GM21723 (cell line): ENCODE results near the gene CLDN5.

Experiments used
- ATAC-seq: cut with Tn5 transposase; IDR thresholded peaks from one replicate; pipeline ENCODE4 v1.9.1; 2021; ENCODE audit warnings: mild to moderate bottlenecking, moderate library complexity; ENCODE audit not compliant: unreplicated experiment

The CLDN5 gene, protein sequence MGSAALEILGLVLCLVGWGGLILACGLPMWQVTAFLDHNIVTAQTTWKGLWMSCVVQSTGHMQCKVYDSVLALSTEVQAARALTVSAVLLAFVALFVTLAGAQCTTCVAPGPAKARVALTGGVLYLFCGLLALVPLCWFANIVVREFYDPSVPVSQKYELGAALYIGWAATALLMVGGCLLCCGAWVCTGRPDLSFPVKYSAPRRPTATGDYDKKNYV

DNA sequence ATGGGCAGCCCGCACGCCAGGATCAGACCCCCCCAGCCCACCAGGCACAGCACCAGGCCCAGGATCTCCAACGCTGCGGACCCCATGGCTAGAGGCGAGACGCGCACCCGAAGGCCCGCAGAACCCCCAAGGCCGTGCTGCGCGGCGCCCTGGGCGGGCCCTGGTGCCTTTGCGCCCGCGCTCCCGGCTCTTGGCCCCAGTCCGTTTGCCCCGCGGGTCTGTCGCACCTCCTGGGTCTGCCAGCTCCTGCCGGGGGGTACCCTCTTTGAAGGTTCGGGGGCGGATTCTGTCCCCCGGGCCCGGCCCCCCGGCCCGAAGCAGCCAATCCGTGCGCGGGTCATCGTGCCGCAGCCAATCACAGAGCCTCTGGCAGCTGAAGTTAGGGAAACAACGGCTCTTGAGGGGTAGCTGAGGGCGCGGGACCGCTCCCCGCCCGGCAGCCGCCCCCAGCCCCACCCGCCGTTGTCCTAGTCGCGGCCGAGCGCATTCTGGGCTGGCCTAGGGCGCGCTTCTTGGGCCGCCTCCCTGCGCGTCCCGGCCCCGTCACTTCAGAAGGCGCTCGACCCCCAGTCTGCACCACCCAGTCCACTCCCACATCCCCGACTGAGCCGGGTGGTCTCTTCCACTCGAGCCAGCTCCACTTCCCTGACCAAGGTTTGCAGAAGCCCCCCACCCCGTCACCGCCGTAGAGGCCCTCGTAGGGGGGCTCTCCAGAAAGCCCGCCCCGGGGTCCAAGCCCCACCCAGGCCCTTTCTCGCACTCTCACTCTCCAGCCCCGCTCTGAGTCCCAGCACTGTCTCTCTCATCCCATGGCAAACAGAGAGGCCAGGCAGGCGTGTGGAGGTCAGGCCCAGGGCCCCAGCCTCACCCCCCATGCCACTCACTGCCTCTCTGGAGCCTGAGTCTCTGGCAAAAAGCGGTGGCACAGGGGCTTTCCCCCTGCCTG, at the start of gene CLDN5:
Gene CLDN5, minus strand, starts transcription at position 241 of the 946 bp plus-strand sequence. Its CDS starts 155 bp downstream, at position 86.
- no peak for ATAC-seq

DNA sequence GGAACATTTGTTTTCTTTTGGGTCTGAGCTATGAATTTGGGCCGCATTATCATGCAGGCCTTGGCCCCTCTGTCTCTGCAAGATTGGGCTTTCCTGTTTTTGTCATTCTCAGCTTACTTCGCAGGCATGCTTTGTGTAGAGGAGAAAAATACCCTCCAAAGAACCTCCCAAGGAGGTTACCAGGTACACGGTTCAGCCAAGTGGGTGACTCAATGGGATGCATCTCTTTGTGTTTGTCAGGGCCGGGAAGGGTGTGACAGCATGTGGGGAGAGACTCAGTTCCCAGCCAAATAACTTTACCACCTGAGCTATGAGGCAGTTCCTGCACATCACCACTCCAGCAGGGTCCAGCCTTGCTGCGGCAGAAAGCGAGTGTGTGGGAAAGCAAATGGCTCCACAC, 47.8 kb upstream of the CLDN5 start:
- ATAC-seq, result no peak

DNA sequence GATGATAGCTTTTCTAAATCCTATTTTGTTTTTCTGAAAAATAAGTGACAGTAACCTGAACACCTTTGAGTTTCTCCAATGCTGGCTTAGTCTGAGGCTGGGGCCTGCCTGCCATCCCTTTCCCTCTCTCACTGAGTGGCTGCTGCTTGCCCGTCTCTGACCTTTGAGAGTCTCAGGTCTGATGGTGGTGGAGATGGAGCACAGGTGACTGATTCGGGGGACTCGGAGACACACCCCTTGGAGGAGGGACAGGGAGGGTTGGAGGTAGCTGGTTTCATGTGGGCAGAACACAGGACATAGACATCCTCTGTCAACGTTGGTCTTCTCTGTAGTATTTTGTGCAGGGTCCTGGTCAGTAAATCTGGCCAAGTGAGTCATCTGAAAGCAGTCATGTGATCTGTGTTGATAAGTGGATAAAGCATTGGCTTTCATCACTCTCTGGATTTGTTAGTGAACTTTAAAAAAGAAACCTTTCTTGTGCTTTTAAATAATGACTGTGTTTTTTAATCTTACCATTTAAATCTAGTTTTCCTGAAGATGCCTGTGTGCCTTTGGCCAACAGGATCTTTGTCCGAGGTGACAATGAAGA, 47.1 kb upstream of the CLDN5 start:
- no peak for ATAC-seq

DNA sequence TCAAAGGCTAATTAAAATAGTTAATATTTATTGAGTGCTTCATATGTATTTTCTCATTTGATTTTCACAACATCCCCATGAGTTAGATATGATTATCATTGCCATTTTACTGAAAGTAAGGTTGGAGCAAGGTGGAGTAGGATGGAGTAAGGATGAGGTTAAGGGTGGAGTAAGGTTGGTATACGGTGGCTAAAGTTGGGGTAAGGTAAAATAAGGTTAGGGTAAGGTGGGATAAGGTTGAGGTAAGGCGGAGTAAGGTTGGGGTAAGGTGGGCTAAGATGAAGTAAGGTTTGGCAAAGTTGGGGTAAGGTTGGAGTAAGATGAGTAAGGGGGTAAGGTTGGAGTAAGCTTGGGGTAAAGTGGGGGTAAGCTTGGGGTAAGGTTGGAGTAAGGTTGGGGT, 45.8 kb upstream of the CLDN5 start:
- ATAC-seq, result no peak

DNA sequence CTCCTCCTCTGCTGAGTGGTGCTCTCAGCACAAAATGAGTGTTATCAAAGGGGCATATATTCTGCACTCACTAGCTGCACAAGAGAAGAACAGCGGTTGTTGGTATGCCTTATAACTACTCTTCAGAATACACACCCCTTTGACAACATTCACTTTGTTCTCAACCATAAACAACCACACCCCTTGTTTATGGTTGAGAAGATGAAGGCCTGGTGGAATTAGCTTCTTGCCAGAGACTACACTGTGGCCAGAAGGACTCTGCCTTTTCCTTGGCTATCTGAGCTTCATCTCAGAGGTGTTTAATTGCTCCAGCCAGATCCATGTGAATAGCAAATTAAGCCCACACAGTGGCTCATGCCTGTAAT, 45.0 kb upstream of the CLDN5 start:
- ATAC-seq, result no peak

DNA sequence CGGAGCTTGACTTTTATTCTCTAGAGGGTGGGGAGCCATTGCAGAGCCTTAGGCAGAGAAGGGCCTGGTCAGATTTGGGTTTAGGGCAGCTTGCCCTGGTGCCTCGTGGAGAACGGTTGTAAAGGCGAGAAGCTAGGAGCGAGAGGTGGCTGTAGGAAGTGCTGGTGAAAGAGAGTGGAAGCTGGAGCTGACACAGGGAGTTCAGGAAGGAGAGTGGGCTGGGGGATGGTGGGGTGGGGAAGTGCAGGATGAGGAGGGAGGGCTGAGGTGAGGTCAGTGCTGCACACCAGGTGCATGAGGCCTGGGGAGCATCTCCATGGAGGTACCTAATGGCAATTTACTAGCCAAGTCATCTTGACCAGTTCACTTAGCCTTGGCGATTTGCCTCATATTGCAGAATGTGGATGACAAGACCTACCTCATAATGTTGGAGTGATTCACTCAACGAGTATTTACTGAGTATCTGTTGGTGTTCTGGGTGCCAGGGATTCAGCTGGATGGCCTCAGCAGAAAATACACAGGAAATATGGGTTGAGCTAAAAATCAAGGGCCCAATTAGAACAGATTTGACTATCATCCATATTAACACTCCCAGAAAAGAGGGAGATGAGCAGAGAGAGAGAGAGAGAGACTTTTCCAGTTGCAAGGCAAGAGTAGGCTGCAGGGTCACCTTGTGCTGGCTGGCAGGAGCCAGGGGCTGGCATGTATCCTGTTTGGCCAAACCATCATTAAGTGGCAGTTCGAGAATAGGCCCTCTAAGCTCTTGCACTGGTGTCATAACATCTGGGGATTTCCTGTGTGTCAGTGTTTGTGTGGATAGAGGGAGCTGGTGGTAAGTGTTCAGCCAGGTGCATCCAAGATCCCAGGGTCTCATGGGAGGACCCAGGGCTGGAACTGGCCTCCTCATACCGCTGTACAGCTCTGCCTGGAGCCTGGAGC, 44.4 kb upstream of the CLDN5 start:
- ATAC-seq, result no peak

DNA sequence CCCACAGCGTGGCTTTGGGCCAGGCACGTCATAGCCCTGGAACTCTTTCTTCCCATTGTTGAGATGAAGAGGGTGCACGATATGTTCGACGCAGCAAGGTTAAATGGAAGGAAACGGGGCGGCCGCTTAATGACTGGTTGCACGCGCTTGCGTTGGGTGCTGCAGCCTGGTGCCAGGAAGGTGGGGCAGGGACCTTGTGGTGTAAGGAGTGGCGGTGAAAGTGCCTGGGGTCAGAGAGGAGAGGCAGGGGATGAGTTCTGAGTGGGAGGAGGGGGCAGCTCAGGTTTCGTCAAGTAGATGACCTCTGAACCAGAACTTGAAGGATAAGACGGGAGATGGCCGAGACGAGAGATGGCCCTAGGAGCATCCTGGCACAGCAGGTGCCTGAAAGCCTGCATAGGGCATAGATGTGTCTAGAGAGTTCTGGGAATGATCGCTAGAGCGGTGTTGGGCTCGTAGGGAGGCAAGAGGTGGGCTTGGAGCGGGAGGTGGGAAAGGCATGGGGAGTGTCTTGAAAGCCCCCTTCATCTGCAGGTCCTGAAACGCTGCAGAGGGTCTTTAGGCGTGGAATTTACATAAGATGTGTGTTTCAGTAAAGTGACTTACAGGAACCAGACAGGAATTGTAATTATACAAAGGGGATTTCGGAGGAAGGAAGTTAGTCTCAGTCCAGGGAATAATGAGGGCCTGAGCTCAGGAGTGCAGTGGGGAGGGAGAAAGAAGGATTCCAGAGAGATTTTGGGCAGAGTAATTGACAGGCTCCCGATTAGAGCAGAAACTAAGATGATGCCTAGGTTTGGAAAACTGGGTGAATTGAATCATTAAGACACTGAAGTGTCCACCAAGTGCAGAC, 43.2 kb upstream of the CLDN5 start:
- ATAC-seq, result no peak

DNA sequence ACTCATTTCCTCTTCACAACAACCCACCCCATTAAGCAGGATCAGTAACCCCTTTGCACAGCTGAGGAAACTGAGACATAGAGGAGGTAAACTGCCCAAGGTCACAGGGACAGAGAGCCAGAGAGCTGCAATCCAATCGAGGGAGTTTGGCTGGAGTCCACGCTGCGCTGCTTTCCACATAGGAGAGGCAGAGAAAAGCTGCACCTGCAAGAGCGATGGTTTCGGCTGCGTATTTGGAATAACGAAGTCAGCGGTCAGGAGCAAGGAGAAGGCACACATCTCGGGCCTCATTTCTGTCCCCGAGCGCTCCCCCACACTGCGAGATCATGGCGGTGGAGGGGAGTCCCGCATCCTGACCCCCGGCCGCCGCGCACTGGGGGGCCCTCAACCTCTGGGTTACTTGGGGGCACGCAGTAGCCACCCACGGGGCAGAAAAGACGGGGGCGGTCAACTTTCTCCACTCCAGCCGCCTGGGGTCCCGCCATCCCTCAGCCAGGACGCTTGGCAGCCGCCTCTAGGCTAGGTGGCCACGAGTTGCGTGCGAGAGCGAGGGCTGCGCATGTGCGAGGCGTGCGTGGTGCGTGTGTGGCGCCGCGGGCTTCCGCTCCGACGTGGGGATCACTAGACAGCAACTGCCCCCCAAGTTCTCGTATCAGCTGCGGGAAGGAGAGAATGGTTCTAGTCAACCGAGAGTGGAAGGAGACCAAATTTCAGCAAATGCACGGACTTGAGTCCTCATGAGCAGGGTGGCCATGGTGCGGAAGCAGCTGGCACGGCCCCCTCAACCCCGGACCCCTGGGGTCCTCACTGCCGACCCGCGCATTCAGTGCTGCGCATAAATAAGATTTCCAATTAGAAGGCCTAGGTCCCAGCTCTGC, 42.3 kb upstream of the CLDN5 start:
- no peak for ATAC-seq

DNA sequence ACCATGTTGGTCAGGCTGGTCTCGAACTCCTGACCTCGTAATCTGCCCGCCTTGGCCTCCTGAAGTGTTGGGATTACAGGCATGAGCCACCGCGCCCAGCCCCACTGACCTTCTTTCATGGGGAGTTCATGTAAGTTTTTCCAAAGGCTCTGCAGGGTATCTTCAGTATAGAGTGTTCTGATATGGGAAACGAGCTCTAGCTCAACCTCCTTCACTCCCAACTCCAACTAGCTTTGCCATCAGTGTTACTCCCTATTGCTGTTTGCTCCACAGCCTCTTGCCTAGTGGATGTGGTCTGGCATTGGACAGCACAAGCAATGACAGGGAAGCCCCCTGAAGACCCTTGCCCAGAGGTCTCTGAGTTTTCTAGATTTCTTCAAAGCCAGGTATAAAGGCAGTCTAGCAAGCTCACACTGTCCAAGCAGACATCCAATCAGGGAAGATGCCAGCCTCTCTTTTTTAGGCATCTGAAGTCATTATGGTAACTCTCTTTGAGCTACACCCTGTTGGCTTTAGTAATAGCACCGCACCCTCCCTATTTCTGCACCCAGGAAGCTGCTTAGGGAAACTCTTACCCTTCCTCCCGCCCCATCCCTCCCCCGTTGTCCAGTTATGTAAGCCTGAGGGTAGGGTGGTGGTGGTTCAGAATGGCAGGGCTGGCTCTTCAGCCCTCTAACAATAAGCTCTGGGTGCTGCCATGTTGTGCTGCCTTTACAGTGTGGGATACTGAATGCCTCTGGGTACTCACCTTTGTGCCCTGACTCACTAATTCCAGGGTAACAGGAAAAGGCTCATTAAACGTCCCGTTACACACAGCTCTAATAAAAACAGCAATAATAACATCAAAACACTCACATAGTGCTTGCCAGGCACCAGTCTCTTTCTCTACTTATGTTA, 41.4 kb upstream of the CLDN5 start:
- ATAC-seq, result no peak

DNA sequence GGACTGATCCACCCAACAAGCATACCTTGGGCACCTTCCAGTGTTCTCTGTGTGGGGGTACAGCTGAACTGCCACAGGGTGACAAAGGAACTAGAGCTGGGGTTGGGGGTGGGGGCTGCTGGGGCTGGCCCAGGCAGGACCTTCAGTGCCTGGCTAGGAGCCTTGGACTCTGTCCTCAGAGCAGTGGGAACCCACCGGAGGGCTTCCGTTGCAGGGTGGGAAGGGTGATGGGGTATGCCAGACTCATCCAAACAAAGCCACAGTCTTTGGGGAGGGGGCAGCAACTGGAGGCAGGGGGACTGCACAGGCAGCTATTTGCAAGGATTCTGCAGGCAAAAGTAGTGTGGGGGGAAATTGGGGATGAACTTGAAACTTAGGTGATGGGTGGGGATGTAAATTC, 35.7 kb upstream of the CLDN5 start:
- no peak for ATAC-seq

DNA sequence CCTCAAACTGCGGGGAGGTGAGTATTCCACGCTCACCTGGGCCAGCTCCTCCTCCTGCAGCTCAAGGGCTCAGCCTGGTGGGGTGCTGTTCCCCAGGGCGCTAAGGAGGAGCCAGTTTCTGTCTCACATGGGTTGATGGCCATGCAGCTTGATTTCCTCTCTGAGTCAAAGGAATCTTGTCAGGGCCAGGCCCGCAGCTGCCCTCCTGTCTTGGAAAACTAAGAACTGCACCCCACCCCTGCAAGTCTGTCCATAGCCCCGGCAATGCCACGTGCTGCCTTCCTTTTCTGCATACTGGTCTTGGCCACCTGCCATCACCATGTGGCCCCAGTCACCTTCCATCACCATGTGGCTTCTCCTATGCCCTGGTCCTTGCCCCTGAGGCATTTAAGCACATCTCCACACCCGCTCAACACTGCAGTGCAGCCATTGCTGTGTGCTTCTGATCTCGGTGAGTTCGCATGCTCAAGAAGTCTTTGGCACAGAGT, 35.2 kb upstream of the CLDN5 start:
- ATAC-seq, result no peak

DNA sequence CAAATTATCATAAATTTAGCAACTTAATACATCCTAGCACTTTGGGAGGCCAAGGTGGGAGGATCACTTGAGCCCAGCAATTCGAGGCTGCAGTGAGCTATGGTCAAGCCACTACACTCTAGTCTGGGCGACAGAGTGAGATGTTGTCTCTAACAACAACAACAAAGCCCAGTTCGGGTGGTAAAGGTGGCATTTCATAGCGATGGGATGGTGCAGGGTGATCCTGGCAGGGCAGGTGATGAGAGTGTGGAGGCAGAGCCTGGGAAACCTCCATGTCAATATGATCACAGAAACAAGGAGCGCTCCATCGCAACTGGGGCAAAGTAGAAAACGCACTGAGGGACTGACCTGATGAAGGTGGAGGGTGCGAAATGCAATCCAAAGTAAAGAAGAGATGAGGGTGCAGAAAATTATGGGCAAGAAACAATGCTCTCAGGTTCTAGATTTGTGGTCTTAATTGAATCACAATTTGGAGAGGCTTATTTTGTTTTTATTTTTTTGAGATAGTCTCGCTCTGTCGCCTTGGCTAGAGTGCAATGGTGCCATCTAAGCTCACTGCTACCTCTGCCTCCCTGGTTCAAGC, 32.8 kb upstream of the CLDN5 start:
- no peak for ATAC-seq

DNA sequence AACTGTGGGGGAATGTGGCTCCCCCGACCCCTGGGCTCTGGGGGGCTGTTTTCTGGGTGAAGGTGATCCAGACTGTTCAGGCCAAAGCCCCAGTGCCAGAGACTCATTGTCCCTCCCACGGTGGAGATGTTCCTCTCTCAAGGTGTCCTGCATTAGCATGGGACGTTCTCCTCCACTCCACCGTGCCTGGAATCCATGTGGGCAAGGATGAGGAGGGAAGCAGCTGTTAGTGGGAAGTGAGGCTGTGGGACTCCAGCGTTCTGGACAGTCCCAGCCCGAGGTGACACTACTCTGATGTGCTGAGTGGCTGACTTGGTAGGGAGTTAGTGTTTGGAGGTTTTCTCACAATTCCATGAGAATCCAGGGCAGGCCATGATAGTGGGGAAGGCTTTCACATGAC, 31.4 kb upstream of the CLDN5 start:
- no peak for ATAC-seq

DNA sequence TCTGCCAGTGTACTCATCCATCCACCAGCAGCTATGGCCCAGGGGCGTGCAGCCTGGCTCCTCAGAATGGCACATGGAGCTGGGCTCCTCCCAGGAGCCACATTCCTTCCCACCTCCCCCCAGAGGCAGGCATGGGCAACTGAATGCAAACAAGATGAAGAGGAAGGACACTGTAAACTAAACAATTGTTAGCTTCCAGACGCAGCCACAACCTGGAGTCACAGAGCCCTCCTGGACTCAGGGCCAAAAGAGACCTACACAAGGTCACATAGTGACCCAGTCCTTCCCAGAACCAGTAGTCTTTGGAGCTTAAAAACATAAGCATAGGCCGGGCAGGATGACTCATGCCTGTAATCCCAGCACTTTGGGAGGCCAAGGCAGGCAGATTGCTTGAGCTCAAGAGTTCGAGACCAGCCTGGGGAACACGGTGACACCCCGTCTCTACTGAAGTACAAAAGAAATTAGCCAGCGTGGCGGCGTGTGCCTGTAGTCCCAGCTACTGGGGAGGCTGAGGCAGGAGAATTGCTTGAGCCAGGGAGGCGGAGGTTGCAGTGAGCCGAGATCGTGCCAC, 30.7 kb upstream of the CLDN5 start:
- ATAC-seq, result no peak

DNA sequence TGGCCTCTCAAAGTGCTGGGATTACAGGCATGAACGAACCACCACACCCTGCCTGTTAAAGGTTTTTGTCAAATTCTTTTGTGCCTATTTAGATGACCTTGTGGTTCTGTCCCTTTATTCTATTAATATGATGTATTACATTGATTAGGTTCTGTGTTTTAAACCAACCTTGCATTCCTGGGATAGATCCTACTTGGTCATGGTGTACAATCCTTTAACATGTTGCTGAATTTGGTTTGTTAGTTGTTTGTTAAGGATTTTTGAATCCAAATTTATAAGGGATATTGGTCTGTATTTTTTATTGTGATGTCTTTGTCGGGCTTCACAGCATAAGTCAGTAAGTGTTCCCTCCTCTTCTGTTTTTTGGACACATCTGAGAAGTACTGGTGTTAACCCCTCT, 29.0 kb upstream of the CLDN5 start:
- no peak for ATAC-seq

DNA sequence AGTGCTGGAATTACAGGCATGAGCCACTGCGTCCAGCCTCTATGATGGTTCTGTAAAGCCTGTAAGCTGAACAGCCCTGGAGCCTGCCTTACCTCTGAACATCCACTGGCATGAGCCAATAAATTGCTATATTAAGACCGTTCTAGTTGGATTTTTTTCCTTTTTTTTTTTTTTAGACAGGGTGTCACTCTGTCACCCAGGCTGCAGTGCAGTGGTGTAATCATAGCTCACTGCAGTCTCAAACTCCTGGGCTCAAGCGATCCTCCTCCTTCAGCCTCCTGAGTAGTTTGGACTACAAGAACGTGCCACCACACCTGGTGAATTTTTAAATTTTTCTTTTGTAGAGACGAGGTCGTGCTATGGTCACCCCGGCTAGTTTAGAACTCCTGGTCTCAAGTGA, 26.2 kb upstream of the CLDN5 start:
- ATAC-seq, result no peak

DNA sequence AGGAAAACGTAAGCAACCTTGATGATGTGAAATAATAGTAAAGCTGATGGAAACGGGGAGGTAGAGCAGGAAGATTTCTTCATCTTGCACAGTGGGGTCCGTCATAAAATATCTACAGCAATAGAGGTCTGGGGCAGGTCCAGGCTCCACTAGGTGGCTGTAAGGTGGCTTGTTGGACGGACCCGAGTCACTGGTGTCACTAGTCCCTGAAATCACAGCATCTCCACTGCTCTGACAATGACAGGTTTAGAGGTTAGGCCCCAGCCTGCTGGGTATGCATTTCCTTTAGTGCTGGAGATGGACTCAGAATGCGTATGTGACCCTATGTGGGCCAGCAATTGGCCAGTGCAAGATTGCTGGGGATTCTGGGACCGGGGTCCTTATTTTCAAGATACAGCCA, 25.2 kb upstream of the CLDN5 start:
- ATAC-seq, result no peak
